Astrocyte (in vitro differentiated cells and primary cell): ENCODE data around the gene RAVER1. TPM values are rescaled to one million over a fixed set of nuclear protein-coding genes. Genes with fewer than 3 reads are reported as not detected.

Experiments
- DNase-seq: peaks from one replicate; pipeline ENCODE4 v3.0.0-alpha.2; 2010; ENCODE audit warnings: low read depth
- FAIRE-seq: peaks from 2 replicates; lab custom pipeline; 2011; peaks lifted over from hg19 to GRCh38; lab: Jason Lieb, UNC
- H2AFZ ChIP-seq: 2 replicates; pipeline ENCODE4 v1.6.0; 2012; ENCODE audit warnings: low read depth, low read length, inconsistent platforms
- H3K27ac ChIP-seq: 2 replicates; pipeline ENCODE4 v1.5.1; 2011; ENCODE audit warnings: low read depth, low read length, inconsistent platforms
- H3K27me3 ChIP-seq: 2 replicates; pipeline ENCODE4 v1.6.0; 2011; ENCODE audit warnings: low read length, inconsistent platforms; ENCODE audit not compliant: insufficient read depth
- H3K36me3 ChIP-seq: 2 replicates; pipeline ENCODE4 v1.5.1; 2011; ENCODE audit warnings: low read length, inconsistent platforms; ENCODE audit not compliant: insufficient read depth
- H3K4me1 ChIP-seq: 2 replicates; pipeline ENCODE4 v1.5.1; 2011; ENCODE audit warnings: low read length, inconsistent platforms; ENCODE audit not compliant: insufficient read depth
- H3K4me2 ChIP-seq: 2 replicates; pipeline ENCODE4 v1.6.0; 2012; ENCODE audit warnings: low read length, inconsistent platforms
- H3K4me3 ChIP-seq: 2 replicates; pipeline ENCODE4 v1.5.1; 2011; ENCODE audit warnings: low read depth, mild to moderate bottlenecking, low read length, inconsistent platforms; ENCODE audit not compliant: insufficient read depth
- H3K79me2 ChIP-seq: 2 replicates; pipeline ENCODE4 v1.6.0; 2012; ENCODE audit warnings: mild to moderate bottlenecking, low read length, inconsistent platforms; ENCODE audit not compliant: insufficient read depth
- H3K9ac ChIP-seq: 2 replicates; pipeline ENCODE4 v1.6.0; 2012; ENCODE audit warnings: mild to moderate bottlenecking, low read length, inconsistent platforms
- H3K9me3 ChIP-seq: 2 replicates; pipeline ENCODE4 v1.5.1; 2012; ENCODE audit warnings: low read depth, mild to moderate bottlenecking, low read length, inconsistent platforms; ENCODE audit not compliant: insufficient read depth
- H4K20me1 ChIP-seq: 2 replicates; pipeline ENCODE4 v1.6.0; 2012; ENCODE audit warnings: low read length, inconsistent platforms; ENCODE audit not compliant: insufficient read depth
- H3K27ac Mint-ChIP-seq: one replicate; pipeline ENCODE4 v1.8.0; 2021; ENCODE audit warnings: mild to moderate bottlenecking, mixed read lengths; ENCODE audit not compliant: unreplicated experiment
- H3K27me3 Mint-ChIP-seq: one replicate; pipeline ENCODE4 v1.8.0; 2021; ENCODE audit warnings: low read depth, mixed read lengths; ENCODE audit not compliant: unreplicated experiment
- H3K36me3 Mint-ChIP-seq: one replicate; pipeline ENCODE4 v1.8.0; 2021; ENCODE audit warnings: low read depth, mixed read lengths; ENCODE audit not compliant: unreplicated experiment
- H3K4me1 Mint-ChIP-seq: one replicate; pipeline ENCODE4 v1.8.0; 2021; ENCODE audit warnings: low read depth, mixed read lengths; ENCODE audit not compliant: unreplicated experiment
- H3K4me3 Mint-ChIP-seq: one replicate; pipeline ENCODE4 v1.8.0; 2021; ENCODE audit warnings: mild to moderate bottlenecking, moderate library complexity, mixed read lengths; ENCODE audit not compliant: unreplicated experiment
- H3K9me3 Mint-ChIP-seq: one replicate; pipeline ENCODE4 v1.8.0; 2021; ENCODE audit warnings: mild to moderate bottlenecking, mixed read lengths; ENCODE audit not compliant: unreplicated experiment
- EZH2 ChIP-seq: IDR thresholded peaks from 2 replicates; pipeline ENCODE4 v1.6.1; 2012; ENCODE audit warnings: mild to moderate bottlenecking, low read length, inconsistent platforms; ENCODE audit not compliant: insufficient read depth
- total RNA-seq: library from RNA; stranded (reverse); gene quantifications from 2 replicates; pipeline ENCODE4 v1.2.1, GENCODE V29; 2021
- TF ChIP-seq, protein P1 (sequence below): IDR thresholded peaks from 2 replicates; pipeline ENCODE4 v1.5.1; 2011; ENCODE audit warnings: low read depth, mild to moderate bottlenecking, inconsistent platforms, low read length, moderate library complexity; ENCODE audit not compliant: insufficient read depth

The RAVER1 gene
- total RNA-seq, 1 donor from 2014 or later = 29.6 TPM

DNA sequence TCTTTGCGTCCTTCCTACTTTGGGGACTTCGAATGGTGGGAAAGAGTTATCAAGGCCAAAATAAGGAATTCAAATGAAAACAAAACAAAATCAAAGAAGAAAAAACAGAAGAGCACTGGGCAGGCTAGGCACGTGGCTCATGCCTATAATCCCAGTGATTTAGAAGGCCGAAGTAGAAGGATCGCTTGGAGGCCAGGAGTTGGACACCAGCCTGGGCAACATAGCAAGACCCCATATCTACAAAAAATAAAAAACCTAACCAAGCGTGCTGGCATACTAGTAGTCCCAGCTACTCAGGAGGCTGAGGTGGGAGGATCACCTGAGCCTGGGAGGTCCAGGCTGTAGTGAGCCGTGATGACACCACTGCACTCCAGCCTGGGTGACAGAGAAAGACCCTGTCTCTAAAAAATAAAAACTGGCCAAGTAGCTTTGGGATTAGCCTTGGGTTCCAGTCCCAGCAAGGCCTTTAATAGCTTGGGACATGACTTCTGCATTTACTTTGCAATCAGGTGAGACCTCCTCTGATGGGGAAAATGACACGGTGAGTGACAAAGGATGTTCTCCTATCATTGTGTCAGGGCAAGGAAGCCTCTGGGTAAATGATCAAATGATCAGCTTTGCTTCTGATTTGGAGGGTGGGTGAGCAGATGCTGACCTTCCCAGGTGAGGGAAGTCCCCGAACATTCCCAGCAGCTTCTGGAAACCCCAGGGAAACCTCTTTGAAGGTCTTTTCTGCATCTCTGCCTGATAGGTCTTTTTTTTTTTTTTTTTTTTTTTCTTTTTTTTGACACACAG lies 55.3 kb downstream of the RAVER1 start:
- no peaks in the 10 kb centered on the region for H3K9me3 ChIP-seq
- H3K36me3 Mint-ChIP-seq = no peaks in the 10 kb centered on the region
- no peak overlapping the region for H3K27ac Mint-ChIP-seq
- no peak overlapping the region for H3K4me2 ChIP-seq
- H3K36me3 ChIP-seq = no peaks in the 10 kb centered on the region
- FAIRE-seq (no peak), DNase-seq (no peak)
- no peak overlapping the region for H3K4me3 Mint-ChIP-seq
- H3K79me2 ChIP-seq = no peaks in the 10 kb centered on the region
- H2AFZ ChIP-seq = no peak overlapping the region
- H4K20me1 ChIP-seq = no peaks in the 10 kb centered on the region
- no peaks in the 10 kb centered on the region for H3K9me3 Mint-ChIP-seq
- no peak overlapping the region for H3K4me3 ChIP-seq
- no peak for TF ChIP-seq EZH2
- TF ChIP-seq, protein P1, sequence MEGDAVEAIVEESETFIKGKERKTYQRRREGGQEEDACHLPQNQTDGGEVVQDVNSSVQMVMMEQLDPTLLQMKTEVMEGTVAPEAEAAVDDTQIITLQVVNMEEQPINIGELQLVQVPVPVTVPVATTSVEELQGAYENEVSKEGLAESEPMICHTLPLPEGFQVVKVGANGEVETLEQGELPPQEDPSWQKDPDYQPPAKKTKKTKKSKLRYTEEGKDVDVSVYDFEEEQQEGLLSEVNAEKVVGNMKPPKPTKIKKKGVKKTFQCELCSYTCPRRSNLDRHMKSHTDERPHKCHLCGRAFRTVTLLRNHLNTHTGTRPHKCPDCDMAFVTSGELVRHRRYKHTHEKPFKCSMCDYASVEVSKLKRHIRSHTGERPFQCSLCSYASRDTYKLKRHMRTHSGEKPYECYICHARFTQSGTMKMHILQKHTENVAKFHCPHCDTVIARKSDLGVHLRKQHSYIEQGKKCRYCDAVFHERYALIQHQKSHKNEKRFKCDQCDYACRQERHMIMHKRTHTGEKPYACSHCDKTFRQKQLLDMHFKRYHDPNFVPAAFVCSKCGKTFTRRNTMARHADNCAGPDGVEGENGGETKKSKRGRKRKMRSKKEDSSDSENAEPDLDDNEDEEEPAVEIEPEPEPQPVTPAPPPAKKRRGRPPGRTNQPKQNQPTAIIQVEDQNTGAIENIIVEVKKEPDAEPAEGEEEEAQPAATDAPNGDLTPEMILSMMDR = no peak
- H3K27me3 ChIP-seq = peaks cover 4% of the 10 kb centered on the region
- no peaks in the 10 kb centered on the region for H3K4me1 Mint-ChIP-seq
- H3K27me3 Mint-ChIP-seq = peaks cover 23% of the 10 kb centered on the region
- H3K4me1 ChIP-seq = no peaks in the 10 kb centered on the region
- no peak overlapping the region for H3K9ac ChIP-seq
- H3K27ac ChIP-seq = no peak overlapping the region

DNA sequence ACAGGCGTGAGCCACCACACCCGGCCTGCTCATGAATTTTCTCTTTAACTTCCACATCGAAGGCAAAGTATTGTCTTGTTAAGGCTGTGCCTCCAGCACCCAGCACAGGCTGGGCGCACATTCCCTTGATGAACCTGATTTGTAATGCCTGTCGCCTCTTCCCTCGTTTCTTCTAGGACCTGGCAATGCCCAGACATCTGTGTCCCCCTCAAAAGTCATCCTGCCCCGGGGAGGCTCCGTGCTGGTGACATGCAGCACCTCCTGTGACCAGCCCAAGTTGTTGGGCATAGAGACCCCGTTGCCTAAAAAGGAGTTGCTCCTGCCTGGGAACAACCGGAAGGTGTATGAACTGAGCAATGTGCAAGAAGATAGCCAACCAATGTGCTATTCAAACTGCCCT lies 58.7 kb downstream of the RAVER1 start:
- H3K79me2 ChIP-seq = no peaks in the 10 kb centered on the region
- Mint-ChIP-seq H3K4me1 (no peaks in the 10 kb centered on the region), H3K27ac (no peak overlapping the region), H3K36me3 (no peaks in the 10 kb centered on the region), H3K4me3 (no peak overlapping the region), H3K27me3 (peaks cover 29% of the 10 kb centered on the region), H3K9me3 (no peaks in the 10 kb centered on the region)
- no peak overlapping the region for H3K9ac ChIP-seq
- DNase-seq (no peak), FAIRE-seq (no peak)
- H3K4me2 ChIP-seq = no peak overlapping the region
- TF ChIP-seq, protein P1 = no peak
- TF ChIP-seq EZH2 = no peak
- H3K36me3 ChIP-seq = no peaks in the 10 kb centered on the region
- H4K20me1 ChIP-seq = no peaks in the 10 kb centered on the region
- H3K4me1 ChIP-seq = peaks cover 11% of the 10 kb centered on the region
- no peak overlapping the region for H2AFZ ChIP-seq
- no peak overlapping the region for H3K27ac ChIP-seq
- no peaks in the 10 kb centered on the region for H3K9me3 ChIP-seq
- no peak overlapping the region for H3K4me3 ChIP-seq
- H3K27me3 ChIP-seq = peaks cover 13% of the 10 kb centered on the region

DNA sequence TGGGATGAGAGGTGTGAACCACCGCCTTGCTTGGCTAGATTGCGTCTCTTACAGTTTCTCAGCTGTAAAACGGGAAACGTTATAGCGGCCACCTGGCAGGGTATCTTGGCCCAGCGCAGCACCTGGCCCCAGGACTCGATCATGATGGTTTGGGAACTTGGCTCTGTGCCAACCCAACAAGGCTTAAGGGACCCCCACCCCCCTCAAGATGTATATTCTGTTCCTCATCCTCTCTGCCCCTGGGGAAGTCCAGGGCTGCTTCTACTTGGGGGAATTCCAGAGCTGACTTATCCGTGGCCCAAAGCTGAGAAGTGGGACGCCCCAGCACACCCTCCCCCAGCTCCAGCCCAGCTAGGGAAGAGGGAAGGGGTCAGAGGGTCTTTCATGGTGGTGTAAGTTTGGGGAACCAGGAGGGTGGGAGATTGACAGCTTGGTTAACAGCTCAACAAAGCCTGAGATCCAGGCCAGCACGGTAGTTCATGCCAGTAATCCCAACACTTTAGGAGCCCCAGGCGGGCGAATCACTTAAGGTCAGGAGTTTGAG lies 61.7 kb downstream of the RAVER1 start:
- TF ChIP-seq EZH2 = no peak
- TF ChIP-seq, protein P1 = no peak
- Histone ChIP-seq H2AFZ (no peak overlapping the region), H3K27ac (no peak overlapping the region), H3K4me1 (peaks cover 12% of the 10 kb centered on the region), H3K79me2 (no peaks in the 10 kb centered on the region), H3K4me2 (peak overlapping the region; percentile 76), H3K9ac (no peak overlapping the region), H3K27me3 (peaks cover 13% of the 10 kb centered on the region), H4K20me1 (no peaks in the 10 kb centered on the region), H3K36me3 (no peaks in the 10 kb centered on the region), H3K4me3 (no peak overlapping the region), H3K9me3 (no peaks in the 10 kb centered on the region)
- peaks cover 25% of the 10 kb centered on the region for H3K27me3 Mint-ChIP-seq
- no peak overlapping the region for H3K27ac Mint-ChIP-seq
- FAIRE-seq (no peak), DNase-seq (no peak)
- H3K4me1 Mint-ChIP-seq = no peaks in the 10 kb centered on the region
- H3K4me3 Mint-ChIP-seq = peak overlapping the region; percentile 34
- no peaks in the 10 kb centered on the region for H3K36me3 Mint-ChIP-seq
- no peaks in the 10 kb centered on the region for H3K9me3 Mint-ChIP-seq
